WTC11 (cell line): ENCODE data around the gene PLA2G4E. TPM values are rescaled to one million over a fixed set of nuclear protein-coding genes. Genes with fewer than 3 reads are reported as not detected.

Experiments
- ATAC-seq: fragments of 200-7000 bp; cut with Tn5 transposase; 2 replicates; pipeline ENCODE4 v1.10.0; 2021; ENCODE audit warnings: mild to moderate bottlenecking, moderate library complexity
- CTCF ChIA-PET: fragments of 300-600 bp; sonication (Branson Sonifier 250); formaldehyde crosslinking; loops from one replicate; lab custom pipeline; 2021; ENCODE audit warnings: antibody characterized with exemption; lab: Charles Lee
- POLR2A ChIA-PET: fragments of 350-600 bp; sonication (Branson Sonifier 250); formaldehyde crosslinking; loops from one replicate; lab custom pipeline; 2021; ENCODE audit warnings: antibody characterized with exemption; lab: Charles Lee
- DNase-seq: peaks from one replicate; pipeline ENCODE4 v3.0.0; 2021; ENCODE audit warnings: low spot score
- H3K27ac Mint-ChIP-seq: 2 replicates; pipeline ENCODE4 v1.8.0; 2021; ENCODE audit warnings: mixed read lengths
- H3K27me3 Mint-ChIP-seq: 2 replicates; pipeline ENCODE4 v1.8.0; 2021; ENCODE audit warnings: low read depth, mild to moderate bottlenecking, moderate library complexity, mixed read lengths
- H3K36me3 Mint-ChIP-seq: 2 replicates; pipeline ENCODE4 v1.8.0; 2021; ENCODE audit warnings: mixed read lengths
- H3K4me1 Mint-ChIP-seq: 2 replicates; pipeline ENCODE4 v1.8.0; 2022; ENCODE audit warnings: mixed read lengths
- H3K4me3 Mint-ChIP-seq: 2 replicates; pipeline ENCODE4 v1.8.0; 2021; ENCODE audit warnings: mild to moderate bottlenecking, moderate library complexity, mixed read lengths
- H3K9me3 Mint-ChIP-seq: 2 replicates; pipeline ENCODE4 v1.8.0; 2021; ENCODE audit warnings: mixed read lengths
- ATF1 ChIP-seq: sonication (generic); formaldehyde crosslinking; IDR thresholded peaks from 2 replicates; pipeline ENCODE4 v1.8.1; 2023; ENCODE audit warnings: mild to moderate bottlenecking, moderate library complexity, missing genetic modification reagents
- CREB1 ChIP-seq: sonication (generic); formaldehyde crosslinking; IDR thresholded peaks from 2 replicates; pipeline ENCODE4 v1.8.0; 2023; ENCODE audit warnings: mild to moderate bottlenecking, missing genetic modification reagents
- ELF4 ChIP-seq: sonication (generic); formaldehyde crosslinking; IDR thresholded peaks from 2 replicates; pipeline ENCODE4 v1.8.1; 2022; ENCODE audit warnings: low read depth, mild to moderate bottlenecking, moderate library complexity, missing genetic modification reagents
- FOXK1 ChIP-seq: sonication (generic); formaldehyde crosslinking; IDR thresholded peaks from 2 replicates; pipeline ENCODE4 v1.8.0; 2022; ENCODE audit warnings: mild to moderate bottlenecking, moderate library complexity, missing genetic modification reagents
- GRHL2 ChIP-seq: fragments of 250-450 bp; sonication (Bioruptor Pico); IDR thresholded peaks from 2 replicates; pipeline ENCODE4 v1.8.0; 2022; ENCODE audit warnings: mild to moderate bottlenecking, moderate library complexity; ENCODE audit not compliant: insufficient replicate concordance, severe bottlenecking
- IRF2 ChIP-seq: sonication (generic); formaldehyde crosslinking; IDR thresholded peaks from 2 replicates; pipeline ENCODE4 v1.8.0; 2022; ENCODE audit warnings: low read depth, missing genetic modification reagents, borderline replicate concordance
- JUN ChIP-seq: sonication (generic); formaldehyde crosslinking; IDR thresholded peaks from 2 replicates; pipeline ENCODE4 v1.8.0; 2023; ENCODE audit warnings: mild to moderate bottlenecking, missing genetic modification reagents
- KAT7 ChIP-seq: sonication (generic); formaldehyde crosslinking; IDR thresholded peaks from 2 replicates; pipeline ENCODE4 v1.8.1; 2023; ENCODE audit warnings: missing genetic modification reagents, mild to moderate bottlenecking, borderline replicate concordance
- MXD4 ChIP-seq: fragments of 250-450 bp; sonication (Bioruptor Pico); IDR thresholded peaks from 2 replicates; pipeline ENCODE4 v1.8.0; 2021; ENCODE audit warnings: mild to moderate bottlenecking, moderate library complexity, borderline replicate concordance
- OVOL2 ChIP-seq: fragments of 250-450 bp; sonication (Bioruptor Pico); IDR thresholded peaks from 2 replicates; pipeline ENCODE4 v1.9.0; 2021; ENCODE audit warnings: mild to moderate bottlenecking, borderline replicate concordance
- PRRX2 ChIP-seq: fragments of 250-450 bp; sonication (Bioruptor Pico); IDR thresholded peaks from 2 replicates; pipeline ENCODE4 v1.8.0; 2021; ENCODE audit warnings: mild to moderate bottlenecking
- RORB ChIP-seq: fragments of 250-450 bp; sonication (Bioruptor Pico); IDR thresholded peaks from 2 replicates; pipeline ENCODE4 v1.9.0; 2021; ENCODE audit warnings: mild to moderate bottlenecking
- SMAD3 ChIP-seq: sonication (generic); formaldehyde crosslinking; IDR thresholded peaks from 2 replicates; pipeline ENCODE4 v1.8.0; 2022; ENCODE audit warnings: missing genetic modification reagents, mild to moderate bottlenecking, borderline replicate concordance
- TP53 ChIP-seq: sonication (generic); formaldehyde crosslinking; IDR thresholded peaks from 2 replicates; pipeline ENCODE4 v1.8.1; 2023; ENCODE audit warnings: mild to moderate bottlenecking, missing genetic modification reagents
- USF2 ChIP-seq: sonication (generic); formaldehyde crosslinking; IDR thresholded peaks from 2 replicates; pipeline ENCODE4 v1.8.1; 2023; ENCODE audit warnings: mild to moderate bottlenecking, missing genetic modification reagents, moderate library complexity
- ZNF396 ChIP-seq: fragments of 250-450 bp; sonication (Bioruptor Pico); IDR thresholded peaks from 2 replicates; pipeline ENCODE4 v1.8.0; 2021; ENCODE audit warnings: mild to moderate bottlenecking, moderate library complexity, borderline replicate concordance
- ZNF416 ChIP-seq: fragments of 250-450 bp; sonication (Bioruptor Pico); IDR thresholded peaks from 2 replicates; pipeline ENCODE4 v1.9.0; 2021; ENCODE audit warnings: mild to moderate bottlenecking, inconsistent platforms
- ZNF512 ChIP-seq: sonication (generic); formaldehyde crosslinking; IDR thresholded peaks from 2 replicates; pipeline ENCODE4 v1.8.1; 2022; ENCODE audit warnings: missing genetic modification reagents, borderline replicate concordance
- total RNA-seq: library from RNA; stranded (reverse); gene quantifications from 3 replicates; pipeline ENCODE4 v1.2.3, GENCODE V29; 2021
- TF ChIP-seq, protein P1 (sequence below): sonication (generic); formaldehyde crosslinking; IDR thresholded peaks from 2 replicates; pipeline ENCODE4 v1.8.1; 2023; ENCODE audit warnings: mild to moderate bottlenecking, missing genetic modification reagents
- TF ChIP-seq, protein P2 (sequence below): sonication (generic); formaldehyde crosslinking; IDR thresholded peaks from 2 replicates; pipeline ENCODE4 v1.8.1; 2022; ENCODE audit warnings: low read depth, missing genetic modification reagents, borderline replicate concordance

PLA2G4E gene
- total RNA-seq, 1 experiment from 2014 or later: not detected

DNA sequence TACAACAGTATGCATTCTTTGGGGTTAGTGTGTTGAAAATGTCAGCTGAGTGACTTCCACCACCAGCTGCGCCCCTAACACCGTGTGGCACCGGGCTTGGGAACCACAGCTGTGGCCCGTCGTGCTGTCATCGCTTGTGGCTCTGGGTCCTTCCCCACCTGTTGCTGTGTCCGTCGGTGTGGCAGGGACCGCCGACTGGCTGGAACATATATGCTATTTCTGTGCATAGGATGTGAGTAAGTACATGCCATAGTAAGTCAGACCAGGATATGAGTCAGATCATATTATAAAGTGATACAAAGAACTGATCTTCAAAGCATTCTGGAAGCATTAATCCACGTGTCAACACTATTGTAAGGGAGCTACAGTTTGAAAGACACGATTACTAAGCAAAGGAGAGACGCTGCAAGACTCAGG is 80.4 kb downstream of the PLA2G4E start:
- no peak overlapping the region; the same call in 1 of the 2 replicates for H3K27ac Mint-ChIP-seq

GRCh38 chr15:41939986-41940385 is 80.9 kb downstream of the PLA2G4E start:
- H3K36me3 Mint-ChIP-seq: peaks cover 23% of the 10 kb centered on the region
- no peak for ATAC-seq
- TF ChIP-seq SMAD3 (CRISPR knock-in tag) (no peak), FOXK1 (CRISPR knock-in tag) (no peak)
- peaks cover 7% of the 10 kb centered on the region for H3K4me1 Mint-ChIP-seq
- DNase-seq: no peak
- no peak overlapping the region for H3K4me3 Mint-ChIP-seq
- H3K27ac Mint-ChIP-seq: no peak overlapping the region
- H3K9me3 Mint-ChIP-seq: no peaks in the 10 kb centered on the region
- ChIA-PET CTCF (no interaction called here), POLR2A (no interaction called here)
- no peaks in the 10 kb centered on the region for H3K27me3 Mint-ChIP-seq

More for the DNA sequence above, 80.4 kb downstream of the PLA2G4E start:
- TF ChIP-seq IRF2 (CRISPR knock-in tag) (no peak), TP53 (CRISPR knock-in tag) (no peak), ELF4 (CRISPR knock-in tag) (no peak), KAT7 (CRISPR knock-in tag) (no peak), ZNF512 (CRISPR knock-in tag) (no peak), GRHL2 (CRISPR knock-in tag) (no peak)
- TF ChIP-seq, protein P1, sequence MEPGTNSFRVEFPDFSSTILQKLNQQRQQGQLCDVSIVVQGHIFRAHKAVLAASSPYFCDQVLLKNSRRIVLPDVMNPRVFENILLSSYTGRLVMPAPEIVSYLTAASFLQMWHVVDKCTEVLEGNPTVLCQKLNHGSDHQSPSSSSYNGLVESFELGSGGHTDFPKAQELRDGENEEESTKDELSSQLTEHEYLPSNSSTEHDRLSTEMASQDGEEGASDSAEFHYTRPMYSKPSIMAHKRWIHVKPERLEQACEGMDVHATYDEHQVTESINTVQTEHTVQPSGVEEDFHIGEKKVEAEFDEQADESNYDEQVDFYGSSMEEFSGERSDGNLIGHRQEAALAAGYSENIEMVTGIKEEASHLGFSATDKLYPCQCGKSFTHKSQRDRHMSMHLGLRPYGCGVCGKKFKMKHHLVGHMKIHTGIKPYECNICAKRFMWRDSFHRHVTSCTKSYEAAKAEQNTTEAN (CRISPR knock-in tag): no peak
- TF ChIP-seq, all 79 proteins: peak for 0
- no peak for DNase-seq
- H3K9me3 Mint-ChIP-seq: no peaks in the 10 kb centered on the region
- H3K4me1 Mint-ChIP-seq: peaks cover 4% of the 10 kb centered on the region; the same call in 1 of the 2 replicates
- ATAC-seq: no peak
- ChIA-PET CTCF (no interaction called here), POLR2A (no interaction called here)
- H3K4me3 Mint-ChIP-seq: no peak overlapping the region
- peaks cover 23% of the 10 kb centered on the region for H3K36me3 Mint-ChIP-seq
- no peaks in the 10 kb centered on the region for H3K27me3 Mint-ChIP-seq

DNA sequence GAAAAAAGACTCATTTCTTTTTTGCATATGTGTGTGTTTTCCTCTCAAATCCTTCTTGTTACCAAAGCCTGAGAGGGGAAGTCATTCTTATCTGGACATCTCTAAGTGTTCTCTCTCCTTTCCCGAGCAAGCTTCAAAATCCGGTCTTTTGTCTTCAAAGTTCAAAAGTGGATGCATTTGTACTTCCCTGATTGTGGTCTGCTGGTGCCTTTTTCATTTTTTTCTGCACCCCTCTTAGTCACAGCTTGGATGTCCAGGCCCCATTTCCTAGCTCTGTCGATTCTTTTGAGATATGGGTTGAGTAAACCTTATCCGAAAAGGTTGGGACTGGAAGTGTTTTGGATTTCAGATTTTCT is 83.3 kb downstream of the PLA2G4E start:
- Mint-ChIP-seq H3K36me3 (peaks cover 19% of the 10 kb centered on the region), H3K27me3 (no peaks in the 10 kb centered on the region), H3K4me3 (no peak overlapping the region), H3K27ac (peak overlapping the region; percentile 81), H3K9me3 (no peaks in the 10 kb centered on the region), H3K4me1 (peaks cover 27% of the 10 kb centered on the region)
- ChIA-PET CTCF (interaction anchor here (0.6 to 1.6 kb wide), 3 partner anchors 18 to 164 kb away, joined by 3 to 4 read pairs (median 3); partner anchors contain the start of gene MAPKBP1), POLR2A (no interaction called here)
- ATAC-seq: no peak
- no peak for DNase-seq
- TF ChIP-seq OVOL2 (CRISPR knock-in tag): no peak

- POLR2A ChIA-PET: no interaction called here
- CTCF ChIA-PET: interaction anchor here (0.6 to 1.6 kb wide), 3 partner anchors 18 to 163 kb away, joined by 3 to 4 read pairs (median 3); partner anchors contain the start of gene MAPKBP1
- Mint-ChIP-seq H3K4me3 (no peak overlapping the region), H3K36me3 (peaks cover 19% of the 10 kb centered on the region), H3K4me1 (peaks cover 33% of the 10 kb centered on the region), H3K9me3 (no peaks in the 10 kb centered on the region), H3K27me3 (no peaks in the 10 kb centered on the region), H3K27ac (peak overlapping the region; percentile 81)
- no peak for DNase-seq
- ATAC-seq: no peak
- no peak for TF ChIP-seq CREB1 (CRISPR knock-in tag)
- TF ChIP-seq JUN (CRISPR knock-in tag): no peak
- TF ChIP-seq RORB: no peak
- TF ChIP-seq PRRX2 (CRISPR knock-in tag): no peak
- TF ChIP-seq MXD4 (CRISPR knock-in tag): no peak
- TF ChIP-seq ZNF512 (CRISPR knock-in tag): no peak
- no peak for TF ChIP-seq ZNF416 (CRISPR knock-in tag)
- no peak for TF ChIP-seq TP53 (CRISPR knock-in tag)
- TF ChIP-seq, protein P2, sequence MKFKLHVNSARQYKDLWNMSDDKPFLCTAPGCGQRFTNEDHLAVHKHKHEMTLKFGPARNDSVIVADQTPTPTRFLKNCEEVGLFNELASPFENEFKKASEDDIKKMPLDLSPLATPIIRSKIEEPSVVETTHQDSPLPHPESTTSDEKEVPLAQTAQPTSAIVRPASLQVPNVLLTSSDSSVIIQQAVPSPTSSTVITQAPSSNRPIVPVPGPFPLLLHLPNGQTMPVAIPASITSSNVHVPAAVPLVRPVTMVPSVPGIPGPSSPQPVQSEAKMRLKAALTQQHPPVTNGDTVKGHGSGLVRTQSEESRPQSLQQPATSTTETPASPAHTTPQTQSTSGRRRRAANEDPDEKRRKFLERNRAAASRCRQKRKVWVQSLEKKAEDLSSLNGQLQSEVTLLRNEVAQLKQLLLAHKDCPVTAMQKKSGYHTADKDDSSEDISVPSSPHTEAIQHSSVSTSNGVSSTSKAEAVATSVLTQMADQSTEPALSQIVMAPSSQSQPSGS (CRISPR knock-in tag): no peak
- TF ChIP-seq ZNF396 (CRISPR knock-in tag): no peak
- no peak for TF ChIP-seq USF2 (CRISPR knock-in tag)
- no peak for TF ChIP-seq ATF1 (CRISPR knock-in tag)
These were observed 83.9 kb downstream of the PLA2G4E start for GRCh38 chr15:41936649-41937567.
